Testis (tissue), 2 donors: Measurements from ENCODE around the gene KDM5B.

Experiments used
- POLR2A ChIP-seq: fragments of 450-650 bp; IDR thresholded peaks from one replicate; pipeline ENCODE4 v1.6.1; 2017; ENCODE audit warnings: antibody characterized with exemption, mild to moderate bottlenecking, moderate library complexity
- TF ChIP-seq, protein P1 (sequence below), 3 experiments: fragments of 450-650 bp in 2 of 3; fragments of 200-600 bp in 1 of 3; sonication (generic) in 1 of 3; IDR thresholded peaks; one replicate each; pipeline ENCODE4 v1.5.1; 2016 to 2019; ENCODE audit warnings: antibody characterized with exemption in 3 of 3, mild to moderate bottlenecking in 2 of 3, moderate library complexity in 1 of 3

- TF ChIP-seq, protein P1, sequence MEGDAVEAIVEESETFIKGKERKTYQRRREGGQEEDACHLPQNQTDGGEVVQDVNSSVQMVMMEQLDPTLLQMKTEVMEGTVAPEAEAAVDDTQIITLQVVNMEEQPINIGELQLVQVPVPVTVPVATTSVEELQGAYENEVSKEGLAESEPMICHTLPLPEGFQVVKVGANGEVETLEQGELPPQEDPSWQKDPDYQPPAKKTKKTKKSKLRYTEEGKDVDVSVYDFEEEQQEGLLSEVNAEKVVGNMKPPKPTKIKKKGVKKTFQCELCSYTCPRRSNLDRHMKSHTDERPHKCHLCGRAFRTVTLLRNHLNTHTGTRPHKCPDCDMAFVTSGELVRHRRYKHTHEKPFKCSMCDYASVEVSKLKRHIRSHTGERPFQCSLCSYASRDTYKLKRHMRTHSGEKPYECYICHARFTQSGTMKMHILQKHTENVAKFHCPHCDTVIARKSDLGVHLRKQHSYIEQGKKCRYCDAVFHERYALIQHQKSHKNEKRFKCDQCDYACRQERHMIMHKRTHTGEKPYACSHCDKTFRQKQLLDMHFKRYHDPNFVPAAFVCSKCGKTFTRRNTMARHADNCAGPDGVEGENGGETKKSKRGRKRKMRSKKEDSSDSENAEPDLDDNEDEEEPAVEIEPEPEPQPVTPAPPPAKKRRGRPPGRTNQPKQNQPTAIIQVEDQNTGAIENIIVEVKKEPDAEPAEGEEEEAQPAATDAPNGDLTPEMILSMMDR (IDR thresholded peaks at IDR 0.05) = no peak
- TF ChIP-seq POLR2A = no peak
Measured at GRCh38 chr1:202815120-202815519, 6.9 kb upstream of the KDM5B start.
